HEK293T (cell line): ENCODE data around the gene MFAP3.

Experiments used
- ARNT ChIP-seq: fragments of 450-650 bp; IDR thresholded peaks from 2 replicates; pipeline ENCODE4 v1.6.1; 2017; ENCODE audit warnings: mild to moderate bottlenecking
- FOXA1 ChIP-seq: fragments of 450-650 bp; IDR thresholded peaks from 2 replicates; pipeline ENCODE4 v1.6.1; 2016; ENCODE audit warnings: mild to moderate bottlenecking
- FOXM1 ChIP-seq: fragments of 450-650 bp; IDR thresholded peaks from 2 replicates; pipeline ENCODE4 v1.6.1; 2017; ENCODE audit warnings: mild to moderate bottlenecking, borderline replicate concordance
- PKNOX1 ChIP-seq: fragments of 450-650 bp; IDR thresholded peaks from 2 replicates; pipeline ENCODE4 v1.6.1; 2016
- TARDBP ChIP-seq: fragments of 450-650 bp; IDR thresholded peaks from 2 replicates; pipeline ENCODE4 v1.6.1; 2016

GRCh38 chr5:154081246-154081645 is 42.5 kb downstream of the MFAP3 start:
- no peak for TF ChIP-seq FOXA1
- no peak for TF ChIP-seq TARDBP
- no peak for TF ChIP-seq ARNT
- TF ChIP-seq PKNOX1, result no peak
- no peak for TF ChIP-seq FOXM1
